HG03558 (cell line): ENCODE data around the gene ADCY3.

Source experiments
- ATAC-seq: cut with Tn5 transposase; IDR thresholded peaks from one replicate; pipeline ENCODE4 v1.9.1; 2021; ENCODE audit warnings: moderate number of reproducible peaks; ENCODE audit not compliant: unreplicated experiment; ENCODE audit errors: extremely low read depth

Gene ADCY3

GRCh38 chr2:24834733-24835395, 85.2 kb downstream of the ADCY3 start:
- ATAC-seq: no peak

- ATAC-seq: no peak
These were observed 86.0 kb downstream of the ADCY3 start for GRCh38 chr2:24833821-24834732.

- ATAC-seq: no peak
These were observed 86.9 kb downstream of the ADCY3 start for GRCh38 chr2:24832931-24833701.

- no peak for ATAC-seq
These were observed 87.5 kb downstream of the ADCY3 start for GRCh38 chr2:24832521-24832920.

GRCh38 chr2:24832073-24832461, 88.0 kb downstream of the ADCY3 start:
- no peak for ATAC-seq

GRCh38 chr2:24831221-24832072, 88.6 kb downstream of the ADCY3 start:
- no peak for ATAC-seq

GRCh38 chr2:24830786-24831185, 89.3 kb downstream of the ADCY3 start:
- no peak for ATAC-seq

GRCh38 chr2:24830351-24830750, 89.7 kb downstream of the ADCY3 start:
- ATAC-seq: no peak

GRCh38 chr2:24828238-24828996, 91.6 kb downstream of the ADCY3 start:
- no peak for ATAC-seq

- peak; percentile 51 for ATAC-seq
These were observed 92.5 kb downstream of the ADCY3 start for GRCh38 chr2:24827321-24828237.

- ATAC-seq: no peak
These were observed 93.3 kb downstream of the ADCY3 start for GRCh38 chr2:24826773-24827145.

- ATAC-seq: no peak
These were observed 93.9 kb downstream of the ADCY3 start for GRCh38 chr2:24825883-24826772.

GRCh38 chr2:24824966-24825882, 94.8 kb downstream of the ADCY3 start:
- ATAC-seq: no peak

- no peak for ATAC-seq
These were observed 95.9 kb downstream of the ADCY3 start for GRCh38 chr2:24824071-24824588.

- ATAC-seq: no peak
These were observed 97.9 kb downstream of the ADCY3 start for GRCh38 chr2:24822049-24822706.
